Erythroblast (primary cell): ENCODE data around the gene DPH3.

ENCODE experiments used
- GATA1 ChIP-seq: IDR thresholded peaks from 2 replicates; pipeline ENCODE4 v1.6.1; 2011; ENCODE audit warnings: low read depth, mild to moderate bottlenecking, control low read depth, low read length, moderate library complexity
- POLR2A ChIP-seq: IDR thresholded peaks from 2 replicates; pipeline ENCODE4 v1.6.1; 2011; ENCODE audit warnings: mild to moderate bottlenecking, low read length

DNA sequence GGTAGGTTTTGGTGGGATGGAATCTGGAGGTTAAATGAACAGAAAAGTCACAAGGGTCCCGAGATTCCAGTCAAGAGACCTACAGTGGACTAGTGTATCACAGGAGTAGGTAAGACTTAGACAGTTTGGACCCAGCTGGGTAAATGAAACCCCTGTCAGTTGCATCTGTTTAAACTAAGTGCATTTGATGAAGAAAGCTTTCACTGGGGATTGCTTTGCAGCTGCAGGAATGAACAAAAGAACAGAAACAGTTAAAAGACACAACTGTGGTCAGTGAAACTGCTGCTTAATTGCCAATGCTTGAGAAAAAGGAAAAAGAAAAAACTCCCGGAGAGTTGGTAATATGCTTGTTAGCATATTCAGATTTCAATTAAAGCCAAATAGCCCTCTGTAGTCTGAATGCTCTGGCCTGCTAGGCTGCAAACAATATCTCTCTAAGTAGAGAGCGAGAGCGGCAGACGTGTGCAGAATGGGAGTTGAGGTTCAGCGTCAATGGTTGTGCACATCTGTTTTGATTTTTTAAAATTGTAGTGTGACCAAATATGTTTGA, 37.4 kb upstream of the DPH3 start:
- TF ChIP-seq POLR2A: no peak
- no peak for TF ChIP-seq GATA1
